ENCODE data around the gene ECSIT.
A peak's percentile ranks its signal among the peaks of the same experiment; 100 is the strongest.

ECSIT gene

GRCh38 chr19:11547929-11548700 is 19.2 kb upstream of the ECSIT start:
- no peak for TF ChIP-seq CTCF (IDR thresholded peaks at IDR 0.05; ENCODE audit: low read length, missing control alignments)
- no peak overlapping the region for H3K4me3 ChIP-seq (replicated peaks; ENCODE audit: low read depth, low read length)
- no peak for DNase-seq (ENCODE audit: low read depth)

GRCh38 chr19:11541238-11541637 is 12.3 kb upstream of the ECSIT start:
- no peak for DNase-seq (ENCODE audit: low read depth)
- no peak overlapping the region for H3K4me3 ChIP-seq (replicated peaks; ENCODE audit: low read depth, low read length)
- TF ChIP-seq CTCF (IDR thresholded peaks at IDR 0.05; ENCODE audit: low read length, missing control alignments), result no peak

GRCh38 chr19:11540645-11541044 is 11.7 kb upstream of the ECSIT start:
- no peak for TF ChIP-seq CTCF (IDR thresholded peaks at IDR 0.05; ENCODE audit: low read length, missing control alignments)
- H3K4me3 ChIP-seq (replicated peaks; ENCODE audit: low read depth, low read length), result no peak overlapping the region
- DNase-seq (ENCODE audit: low read depth), result no peak

- no peak for TF ChIP-seq CTCF (IDR thresholded peaks at IDR 0.05; ENCODE audit: low read length, missing control alignments)
- peak; percentile 33 for DNase-seq (ENCODE audit: low read depth)
- H3K4me3 ChIP-seq (replicated peaks; ENCODE audit: low read depth, low read length), result peak overlapping the region; percentile 28
Observed at GRCh38 chr19:11539495-11540365, 10.8 kb upstream of the ECSIT start.

- TF ChIP-seq CTCF (IDR thresholded peaks at IDR 0.05; ENCODE audit: low read length, missing control alignments), result no peak
- peak; percentile 74 for DNase-seq (ENCODE audit: low read depth)
- H3K4me3 ChIP-seq (replicated peaks; ENCODE audit: low read depth, low read length), result peak within 1 kb of the TSS; percentile 18
Observed at GRCh38 chr19:11538232-11539036, 9.5 kb upstream of the ECSIT start, which contains the start of gene CNN1. Gene CNN1 (plus strand): TSS chr19:11538851. CDS start chr19:11538928, 77 bp downstream.

- TF ChIP-seq CTCF (IDR thresholded peaks at IDR 0.05; ENCODE audit: low read length, missing control alignments), result peak; percentile 53
- peak overlapping the region; percentile 46 for H3K4me3 ChIP-seq (replicated peaks; ENCODE audit: low read depth, low read length)
- peak; percentile 90 for DNase-seq (ENCODE audit: low read depth)
Observed at GRCh38 chr19:11535792-11536595, 7.1 kb upstream of the ECSIT start.
